Spleen (tissue), 11 donors: ENCODE results near the gene TACSTD2. TPM values are rescaled to one million over a fixed set of nuclear protein-coding genes. Genes with fewer than 3 reads are reported as not detected.
"Not testable (repeated sequence)": the region's sequence is repeated elsewhere in the genome, so short reads cannot be mapped to it uniquely, and the experiment has no call there.

Experiments
- DNase-seq: peaks from one replicate; pipeline ENCODE4 v3.0.0-alpha.2; 2020
- H3K27ac ChIP-seq, 8 donors: fragments of 200-600 bp; sonication (generic) in 7 of 8; 1 replicate in 4 of 8; 2 replicates in 4 of 8; pipeline versions ENCODE4 v1.5.0 to v1.8.0; 2016 to 2021; ENCODE audit warnings: inconsistent platforms in 4 of 8, mild to moderate bottlenecking in 4 of 8, moderate library complexity in 1 of 8
- H3K27me3 ChIP-seq, 7 donors: fragments of 200-600 bp; sonication (generic) in 6 of 7; replicated peaks in 1 of 7; 1 replicate in 4 of 7; 2 replicates in 3 of 7; pipeline versions ENCODE4 v1.5.0 to v1.8.0; 2016 to 2021; ENCODE audit warnings: inconsistent platforms in 3 of 7, mild to moderate bottlenecking in 1 of 7
- H3K36me3 ChIP-seq, 6 donors: fragments of 200-600 bp; sonication (generic) in 5 of 6; 1 replicate in 4 of 6; 2 replicates in 2 of 6; pipeline versions ENCODE4 v1.5.0 to v1.8.0; 2016 to 2021; ENCODE audit warnings: inconsistent platforms in 2 of 6
- H3K4me1 ChIP-seq, 6 donors: fragments of 200-600 bp; sonication (generic) in 5 of 6; 1 replicate in 3 of 6; 2 replicates in 3 of 6; pipeline versions ENCODE4 v1.5.0 to v1.8.0; 2016 to 2021; ENCODE audit warnings: inconsistent platforms in 3 of 6
- H3K4me3 ChIP-seq, 8 donors: fragments of 200-600 bp; sonication (generic) in 7 of 8; 1 replicate in 4 of 8; 2 replicates in 4 of 8; pipeline versions ENCODE4 v1.5.0 to v1.8.0; 2016 to 2021; ENCODE audit warnings: inconsistent platforms in 4 of 8, mild to moderate bottlenecking in 4 of 8, moderate library complexity in 2 of 8
- H3K9me3 ChIP-seq, 8 donors: fragments of 200-600 bp; sonication (generic) in 7 of 8; 1 replicate in 4 of 8; 2 replicates in 4 of 8; pipeline versions ENCODE4 v1.5.0 to v1.8.0; 2016 to 2021; ENCODE audit warnings: inconsistent platforms in 4 of 8
- CTCF ChIP-seq, 11 experiments: fragments of 200-600 bp in 7 of 11; fragments of 450-650 bp in 4 of 11; sonication (generic) in 4 of 11; IDR thresholded peaks in 8 of 11; conservative IDR thresholded peaks in 3 of 11; 1 replicate in 7 of 11; 2 replicates in 4 of 11; pipeline versions ENCODE4 v1.4.0 to v1.8.0; 2016 to 2021; ENCODE audit warnings: antibody characterized with exemption in 11 of 11, inconsistent platforms in 4 of 11, mild to moderate bottlenecking in 1 of 11
- POLR2A ChIP-seq, 3 donors: fragments of 450-650 bp; IDR thresholded peaks; one replicate each; pipeline ENCODE4 v1.5.1; 2017; ENCODE audit warnings: antibody characterized with exemption in 3 of 3, mild to moderate bottlenecking in 1 of 3
- POLR2AphosphoS5 ChIP-seq, 3 donors: sonication (generic); formaldehyde crosslinking; IDR thresholded peaks; one replicate each; pipeline ENCODE4 v1.5.1; 2017; ENCODE audit warnings: antibody characterized with exemption in 3 of 3
- WGBS, 5 donors: extraction: QIAGEN DNeasy Blood & Tissue Kit in 3 of 5; methylation state at CpG; one replicate each; pipeline versions ENCODE4 v1.1.5 to v1.1.7; 2013 to 2018; 5-methylcytosine and 5-hydroxymethylcytosine counted together
- intact Hi-C: fragments of 100-400 bp; cut with DNase I; formaldehyde crosslinking; loops from one replicate; pipeline ENCODE4 v1.15.0; 2023; ENCODE audit warnings: low total_unique reads
- polyA plus RNA-seq, 3 donors: library from polyadenylated mRNA; stranded (reverse); fragments of 200-250 nt; gene quantifications; one replicate each; pipeline ENCODE4 v1.2.1, GENCODE V29; 2013
- total RNA-seq, 7 donors: library from RNA; depleted of rRNA in 3 of 7; stranded (reverse); fragments of >200 nt in 3 of 7; fragmentation: NEBNext Ultra II Directional in 4 of 7; extraction: Animal tissue kit (Norgen Biotek cat#: 25700) in 4 of 7; gene quantifications; one replicate each; pipeline versions ENCODE4 v1.1.0 to v1.2.1, GENCODE V29; 2016 to 2021
- donor health status: healthy with polysubstance abuse.
- donor health status: DM: no; HTN: no; CAD: no; lungs with moderate emphysema.
- donor health status: DM: no; HTN: no; CAD: no.
- donor health status: Bipolar disorder and iron deficiency.
- donor health status: healthy.
- donor health status: DM: no; HTN: no; CAD: no.
- donor health status: DM: yes; HTN: yes; CAD: no.

Gene TACSTD2
- total and polyA plus RNA-seq, 10 donors, result 0.35 to 1.7 (median 0.61) TPM; not detected in 1

DNA sequence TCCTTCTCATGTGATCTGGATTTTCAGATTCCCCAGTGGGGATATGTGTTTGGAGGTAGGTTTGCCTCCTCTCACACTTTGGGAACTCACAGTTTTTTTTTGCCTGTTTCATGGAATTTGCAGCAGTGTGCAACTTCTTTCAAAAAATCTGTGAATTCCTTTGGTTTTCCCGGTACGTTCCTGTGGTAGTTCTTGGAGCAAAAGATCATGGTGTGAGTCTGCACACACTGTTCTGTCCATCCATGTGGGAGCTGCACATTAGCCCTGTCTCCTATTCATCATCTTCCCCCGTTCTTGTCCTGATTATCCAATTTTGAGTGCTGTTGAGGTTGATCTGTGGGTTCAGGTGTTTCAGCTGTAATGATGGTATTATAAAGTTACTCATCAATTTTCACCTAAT lies 30.3 kb upstream of the TACSTD2 start:
- no peak for DNase-seq
- no peak overlapping the region for H3K27ac ChIP-seq
- TF ChIP-seq CTCF (IDR thresholded peaks at IDR 0.05 in 8 of 11, conservative IDR thresholded peaks at IDR 0.05 in 3 of 11) (no peak), POLR2AphosphoS5 (IDR thresholded peaks at IDR 0.05) (no peak)
- WGBS, 5 donors, result 83 to 89% (median 88%) methylated on average over 3 of the region's 3 CpGs
- intact Hi-C loops, result no loop called here
- H3K4me1 ChIP-seq, result no peaks in the 10 kb centered on the region
- peaks cover 0 to 8% (median 0%) of the 10 kb centered on the region in 7 donors for H3K27me3 ChIP-seq
- H3K4me3 ChIP-seq, result no peak overlapping the region
- no peaks in the 10 kb centered on the region for H3K36me3 ChIP-seq
- peaks cover 0 to 32% (median 23%) of the 10 kb centered on the region in 8 donors for H3K9me3 ChIP-seq

DNA sequence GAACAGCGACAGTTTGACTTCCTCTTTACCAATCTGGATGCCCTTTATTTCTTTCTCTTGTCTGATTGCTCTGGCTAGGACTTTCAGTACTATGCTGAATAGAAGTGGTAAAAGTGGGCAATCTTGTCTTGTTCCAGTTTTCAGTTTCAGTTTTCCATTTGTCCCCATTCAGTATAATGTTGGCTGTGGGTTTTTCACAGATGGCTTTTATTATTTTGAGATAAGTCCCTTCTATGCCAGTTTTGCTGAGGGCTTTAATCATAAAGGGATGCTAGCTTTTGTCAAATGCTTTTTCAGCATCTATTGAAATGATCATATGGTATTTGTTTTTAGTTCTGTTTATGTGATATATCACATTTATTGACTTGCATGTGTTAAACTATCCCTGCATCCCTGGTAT lies 24.9 kb upstream of the TACSTD2 start:
- H3K36me3 ChIP-seq, intact Hi-C loops, H3K4me1 ChIP-seq, H3K27ac ChIP-seq, DNase-seq, H3K4me3 ChIP-seq: not testable (repeated sequence)
- Histone ChIP-seq H3K27me3 (peaks cover 0 to 17% (median 0%) of the 10 kb centered on the region in 7 donors), H3K9me3 (peaks cover 0 to 31% (median 23%) of the 10 kb centered on the region in 8 donors)
- WGBS, 5 donors, result 93 to 100% (median 100%) methylated on average over 1 of the region's 1 CpG

DNA sequence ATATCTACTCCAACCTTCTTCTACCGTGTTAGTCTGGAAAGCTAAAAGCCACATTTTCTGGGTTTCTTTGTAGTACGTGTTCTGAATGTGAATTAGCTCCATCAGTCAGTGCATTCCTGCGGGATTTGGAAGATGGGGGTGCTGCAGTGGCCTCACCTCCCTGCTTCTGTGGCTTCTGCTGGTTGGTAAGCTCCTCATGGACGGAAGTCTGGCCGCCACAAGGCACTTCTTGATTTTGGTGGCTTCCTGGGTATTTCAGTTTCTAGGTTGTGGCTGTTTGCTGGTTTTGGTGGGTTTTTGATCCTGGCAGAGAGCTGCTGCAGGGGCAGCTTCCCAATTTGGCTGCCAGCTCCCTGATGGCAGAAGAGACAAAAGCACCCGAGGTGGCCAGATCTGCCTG lies 20.9 kb upstream of the TACSTD2 start:
- no peak for DNase-seq
- Histone ChIP-seq H3K4me3 (no peak overlapping the region), H3K27ac (no peak overlapping the region), H3K27me3 (peaks cover 0 to 28% (median 0%) of the 10 kb centered on the region in 7 donors), H3K9me3 (peaks cover 0 to 4% (median 0%) of the 10 kb centered on the region in 8 donors), H3K4me1 (peaks cover 0 to 6% (median 0%) of the 10 kb centered on the region in 6 donors), H3K36me3 (no peaks in the 10 kb centered on the region)
- 29 to 47% (median 38%) methylated on average over 6 of the region's 6 CpGs for WGBS, 5 donors
- TF ChIP-seq CTCF (IDR thresholded peaks at IDR 0.05 in 8 of 11, conservative IDR thresholded peaks at IDR 0.05 in 3 of 11) (no peak), POLR2AphosphoS5 (IDR thresholded peaks at IDR 0.05) (no peak), POLR2A (IDR thresholded peaks at IDR 0.05) (no peak)
- intact Hi-C loops, result no loop called here

- Histone ChIP-seq H3K27me3 (peaks cover 0 to 28% (median 0%) of the 10 kb centered on the region in 7 donors), H3K36me3 (no peaks in the 10 kb centered on the region), H3K4me3 (no peak overlapping the region), H3K27ac (no peak overlapping the region), H3K9me3 (peaks cover 0 to 4% (median 0%) of the 10 kb centered on the region in 8 donors), H3K4me1 (peaks cover 0 to 9% (median 3%) of the 10 kb centered on the region in 6 donors)
- no peak for DNase-seq
- 74 to 83% (median 77%) methylated on average over 9 of the region's 9 CpGs for WGBS, 5 donors
- intact Hi-C loops, result no loop called here
- TF ChIP-seq POLR2A (IDR thresholded peaks at IDR 0.05) (no peak), CTCF (IDR thresholded peaks at IDR 0.05 in 8 of 11, conservative IDR thresholded peaks at IDR 0.05 in 3 of 11) (no peak)
These were observed 20.0 kb upstream of the TACSTD2 start for GRCh38 chr1:58597076-58597475.

- Histone ChIP-seq H3K4me3 (no peak overlapping the region), H3K9me3 (peaks cover 0 to 4% (median 0%) of the 10 kb centered on the region in 8 donors), H3K27ac (no peak overlapping the region), H3K27me3 (peaks cover 0 to 28% (median 0%) of the 10 kb centered on the region in 7 donors), H3K4me1 (peaks cover 0 to 10% (median 3%) of the 10 kb centered on the region in 6 donors), H3K36me3 (no peaks in the 10 kb centered on the region)
- DNase-seq, result no peak
- WGBS, 5 donors, result 23 to 44% (median 33%) methylated on average over 3 to 4 of the region's 4 CpGs
- intact Hi-C loops, result no loop called here
- no peak for TF ChIP-seq POLR2AphosphoS5 (IDR thresholded peaks at IDR 0.05)
- TF ChIP-seq POLR2A (IDR thresholded peaks at IDR 0.05), result no peak
- TF ChIP-seq CTCF (IDR thresholded peaks at IDR 0.05 in 8 of 11, conservative IDR thresholded peaks at IDR 0.05 in 3 of 11), result no peak
These were observed 19.6 kb upstream of the TACSTD2 start for GRCh38 chr1:58596631-58597052.
